MM.1S (cell line): ENCODE results near the gene YWHAH.

Experiments used
- EZH2 ChIP-seq: fragments of 300-600 bp; sonication (generic); optimal IDR thresholded peaks from 2 replicates; pipeline ENCODE3; 2017; ENCODE audit warnings: low read depth, mild to moderate bottlenecking, antibody characterized with exemption, low read length, mixed read lengths
- TF ChIP-seq, protein P1 (sequence below): fragments of 300-600 bp; sonication (generic); IDR thresholded peaks from 2 replicates; pipeline ENCODE4 v1.5.1; 2016; ENCODE audit warnings: antibody characterized with exemption, low read length, mixed read lengths

DNA sequence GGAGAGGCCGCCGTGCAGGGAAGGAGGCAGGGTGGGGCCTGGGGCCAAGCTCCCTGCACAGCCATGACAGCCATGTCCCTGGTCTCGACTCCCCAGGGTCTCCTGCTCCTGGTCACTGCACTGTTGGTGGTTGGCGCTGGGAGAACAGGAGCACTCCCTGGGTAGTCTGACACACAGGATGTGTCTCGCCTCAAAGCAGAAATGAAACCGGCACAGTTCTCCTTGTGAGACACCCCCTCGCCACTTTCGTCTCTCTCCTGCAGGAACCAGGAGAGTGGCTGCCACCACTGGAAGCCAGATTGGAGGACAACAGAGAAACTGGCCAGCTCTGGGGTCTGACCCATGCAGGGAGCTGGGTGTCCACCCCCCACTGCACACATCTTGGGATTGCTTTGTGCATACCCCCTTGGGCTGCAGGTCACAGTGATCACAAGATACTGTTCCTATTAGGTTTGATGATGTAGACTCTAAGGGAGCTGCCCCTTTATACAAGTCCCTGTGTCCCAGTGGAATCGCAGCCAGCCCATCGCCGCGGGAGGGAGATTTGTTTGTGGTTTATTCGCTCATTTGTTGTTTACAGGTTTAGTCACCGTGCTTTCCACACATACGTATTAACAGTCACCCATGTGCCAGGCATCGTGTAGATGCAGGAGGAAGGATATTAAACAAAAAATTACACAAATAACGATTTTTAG is 27.0 kb upstream of the YWHAH start:
- TF ChIP-seq, protein P1, sequence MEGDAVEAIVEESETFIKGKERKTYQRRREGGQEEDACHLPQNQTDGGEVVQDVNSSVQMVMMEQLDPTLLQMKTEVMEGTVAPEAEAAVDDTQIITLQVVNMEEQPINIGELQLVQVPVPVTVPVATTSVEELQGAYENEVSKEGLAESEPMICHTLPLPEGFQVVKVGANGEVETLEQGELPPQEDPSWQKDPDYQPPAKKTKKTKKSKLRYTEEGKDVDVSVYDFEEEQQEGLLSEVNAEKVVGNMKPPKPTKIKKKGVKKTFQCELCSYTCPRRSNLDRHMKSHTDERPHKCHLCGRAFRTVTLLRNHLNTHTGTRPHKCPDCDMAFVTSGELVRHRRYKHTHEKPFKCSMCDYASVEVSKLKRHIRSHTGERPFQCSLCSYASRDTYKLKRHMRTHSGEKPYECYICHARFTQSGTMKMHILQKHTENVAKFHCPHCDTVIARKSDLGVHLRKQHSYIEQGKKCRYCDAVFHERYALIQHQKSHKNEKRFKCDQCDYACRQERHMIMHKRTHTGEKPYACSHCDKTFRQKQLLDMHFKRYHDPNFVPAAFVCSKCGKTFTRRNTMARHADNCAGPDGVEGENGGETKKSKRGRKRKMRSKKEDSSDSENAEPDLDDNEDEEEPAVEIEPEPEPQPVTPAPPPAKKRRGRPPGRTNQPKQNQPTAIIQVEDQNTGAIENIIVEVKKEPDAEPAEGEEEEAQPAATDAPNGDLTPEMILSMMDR, result no peak
- no peak for TF ChIP-seq EZH2
